Caco-2 (cell line): ENCODE data around the gene TICAM1. TPM values are rescaled to one million over a fixed set of nuclear protein-coding genes. Genes with fewer than 3 reads are reported as not detected.
"Not testable (repeated sequence)": the region's sequence is repeated elsewhere in the genome, so short reads cannot be mapped to it uniquely, and the experiment has no call there.

ENCODE experiments used
- BruUV-seq: library from RNA; stranded (reverse); fragments of 400-500 nt; replicated peaks from 2 replicates; lab custom pipeline; 2021; lab: Mats Ljungman, UMichigan
- CTCF ChIA-PET: fragments of 300-600 bp; sonication (Branson Sonifier 250); formaldehyde crosslinking; loops from one replicate; lab custom pipeline; 2022; ENCODE audit warnings: antibody characterized with exemption; lab: Charles Lee
- POLR2A ChIA-PET: fragments of 300-600 bp; sonication (Branson Sonifier 250); formaldehyde crosslinking; loops from one replicate; lab custom pipeline; 2022; ENCODE audit warnings: antibody characterized with exemption; lab: Charles Lee
- DNase-seq, 2 experiments: peaks; one replicate each; pipeline versions ENCODE4 v3.0.0 to v3.0.0-alpha.2; 2020 to 2022
- H3K27me3 ChIP-seq: replicated peaks from 2 replicates; pipeline ENCODE4 v1.6.0; 2011; ENCODE audit warnings: low read length; ENCODE audit not compliant: control insufficient read depth, insufficient read depth
- H3K36me3 ChIP-seq: 2 replicates; pipeline ENCODE4 v1.5.1; 2011; ENCODE audit warnings: low read length; ENCODE audit not compliant: control insufficient read depth, insufficient read depth
- H3K4me1 ChIP-seq: fragments of 250-450 bp; sonication (Bioruptor Pico); 2 replicates; pipeline ENCODE4 v1.5.1; 2020; ENCODE audit warnings: mild to moderate bottlenecking
- H3K4me3 ChIP-seq: 2 replicates; pipeline ENCODE4 v1.5.1; 2011; ENCODE audit warnings: low read depth, mild to moderate bottlenecking, control low read depth, low read length
- H3K9me3 ChIP-seq: fragments of 250-450 bp; sonication (Bioruptor Pico); 2 replicates; pipeline ENCODE4 v1.5.1; 2020; ENCODE audit warnings: mild to moderate bottlenecking, moderate library complexity
- H3K27ac Mint-ChIP-seq: one replicate; pipeline ENCODE4 v1.8.0; 2022; ENCODE audit warnings: mixed read lengths; ENCODE audit not compliant: unreplicated experiment
- H3K27me3 Mint-ChIP-seq: one replicate; pipeline ENCODE4 v1.8.0; 2022; ENCODE audit warnings: mixed read lengths; ENCODE audit not compliant: insufficient read depth, unreplicated experiment
- H3K36me3 Mint-ChIP-seq: one replicate; pipeline ENCODE4 v1.8.0; 2022; ENCODE audit warnings: mild to moderate bottlenecking, mixed read lengths; ENCODE audit not compliant: insufficient read depth, unreplicated experiment
- H3K4me1 Mint-ChIP-seq: one replicate; pipeline ENCODE4 v1.8.0; 2022; ENCODE audit warnings: low read depth, mixed read lengths; ENCODE audit not compliant: unreplicated experiment
- H3K4me3 Mint-ChIP-seq: one replicate; pipeline ENCODE4 v1.8.0; 2022; ENCODE audit warnings: mild to moderate bottlenecking, moderate library complexity, mixed read lengths; ENCODE audit not compliant: unreplicated experiment
- H3K9me3 Mint-ChIP-seq: one replicate; pipeline ENCODE4 v1.8.0; 2022; ENCODE audit warnings: mixed read lengths; ENCODE audit not compliant: unreplicated experiment
- intact Hi-C: fragments of 100-400 bp; cut with micrococcal nuclease; formaldehyde crosslinking; loops from one replicate; pipeline ENCODE4 v1.10.0; 2022; ENCODE audit not compliant: unreplicated experiment
- total RNA-seq: library from RNA; stranded (reverse); gene quantifications from 2 replicates; pipeline ENCODE4 v1.2.3, GENCODE V29; 2022
- TF ChIP-seq, protein P1 (sequence below), 2 experiments: fragments of 200-600 bp in 1 of 2; IDR thresholded peaks; 1 replicate in 1 of 2; 2 replicates in 1 of 2; pipeline versions ENCODE4 v1.5.1 to v1.8.0; 2011 to 2022; ENCODE audit warnings: antibody characterized with exemption in 1 of 2, control low read depth in 1 of 2, inconsistent platforms in 1 of 2, low read depth in 1 of 2, low read length in 1 of 2, mild to moderate bottlenecking in 1 of 2, moderate library complexity in 1 of 2; ENCODE audit not compliant: insufficient read depth in 1 of 2, severe bottlenecking in 1 of 2, unreplicated experiment in 1 of 2

The TICAM1 gene
- total RNA-seq, 1 experiment from 2014 or later, result 6.0 TPM

DNA sequence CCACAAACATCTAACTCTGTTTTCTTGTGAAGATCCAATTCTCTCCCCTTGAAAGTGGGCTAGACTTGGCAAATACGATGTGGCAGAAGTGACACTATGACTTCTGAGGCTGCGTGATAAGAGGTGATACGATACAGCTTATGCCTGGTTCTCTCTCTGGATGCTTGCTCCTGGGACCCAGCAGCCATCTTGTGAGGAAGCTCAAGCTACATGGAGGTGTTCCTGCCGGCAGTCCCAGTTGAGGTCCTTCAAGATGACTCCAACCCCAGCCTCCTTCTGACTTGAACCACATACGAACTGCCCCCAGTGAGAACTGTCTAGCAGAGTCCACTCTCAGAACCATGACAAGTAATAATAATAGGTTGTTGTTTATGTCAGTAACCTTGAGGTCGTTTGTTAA lies 50.7 kb downstream of the TICAM1 start:
- H3K36me3 Mint-ChIP-seq, result no peaks in the 10 kb centered on the region
- intact Hi-C loops, result no loop called here
- TF ChIP-seq, protein P1, sequence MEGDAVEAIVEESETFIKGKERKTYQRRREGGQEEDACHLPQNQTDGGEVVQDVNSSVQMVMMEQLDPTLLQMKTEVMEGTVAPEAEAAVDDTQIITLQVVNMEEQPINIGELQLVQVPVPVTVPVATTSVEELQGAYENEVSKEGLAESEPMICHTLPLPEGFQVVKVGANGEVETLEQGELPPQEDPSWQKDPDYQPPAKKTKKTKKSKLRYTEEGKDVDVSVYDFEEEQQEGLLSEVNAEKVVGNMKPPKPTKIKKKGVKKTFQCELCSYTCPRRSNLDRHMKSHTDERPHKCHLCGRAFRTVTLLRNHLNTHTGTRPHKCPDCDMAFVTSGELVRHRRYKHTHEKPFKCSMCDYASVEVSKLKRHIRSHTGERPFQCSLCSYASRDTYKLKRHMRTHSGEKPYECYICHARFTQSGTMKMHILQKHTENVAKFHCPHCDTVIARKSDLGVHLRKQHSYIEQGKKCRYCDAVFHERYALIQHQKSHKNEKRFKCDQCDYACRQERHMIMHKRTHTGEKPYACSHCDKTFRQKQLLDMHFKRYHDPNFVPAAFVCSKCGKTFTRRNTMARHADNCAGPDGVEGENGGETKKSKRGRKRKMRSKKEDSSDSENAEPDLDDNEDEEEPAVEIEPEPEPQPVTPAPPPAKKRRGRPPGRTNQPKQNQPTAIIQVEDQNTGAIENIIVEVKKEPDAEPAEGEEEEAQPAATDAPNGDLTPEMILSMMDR (IDR thresholded peaks at IDR 0.05; ENCODE audit: insufficient read depth in 1 of 2, low read depth in 1 of 2, low read length in 1 of 2, severe bottlenecking in 1 of 2, unreplicated experiment in 1 of 2), result no peak
- H3K9me3 Mint-ChIP-seq, result no peaks in the 10 kb centered on the region
- CTCF ChIA-PET, result no interaction called here
- peaks cover 6% of the 10 kb centered on the region for H3K27me3 Mint-ChIP-seq
- H3K27ac Mint-ChIP-seq, result no peak overlapping the region
- H3K36me3 ChIP-seq, result no peaks in the 10 kb centered on the region
- no peaks in the 10 kb centered on the region for H3K4me1 Mint-ChIP-seq
- no peak overlapping the region for H3K4me3 Mint-ChIP-seq
- BruUV-seq, result no TSS peak
- POLR2A ChIA-PET, result no interaction called here
- H3K9me3 ChIP-seq, result no peaks in the 10 kb centered on the region
- H3K27me3 ChIP-seq, result no peaks in the 10 kb centered on the region
- no peak for DNase-seq
- no peaks in the 10 kb centered on the region for H3K4me1 ChIP-seq
- no peak overlapping the region for H3K4me3 ChIP-seq

DNA sequence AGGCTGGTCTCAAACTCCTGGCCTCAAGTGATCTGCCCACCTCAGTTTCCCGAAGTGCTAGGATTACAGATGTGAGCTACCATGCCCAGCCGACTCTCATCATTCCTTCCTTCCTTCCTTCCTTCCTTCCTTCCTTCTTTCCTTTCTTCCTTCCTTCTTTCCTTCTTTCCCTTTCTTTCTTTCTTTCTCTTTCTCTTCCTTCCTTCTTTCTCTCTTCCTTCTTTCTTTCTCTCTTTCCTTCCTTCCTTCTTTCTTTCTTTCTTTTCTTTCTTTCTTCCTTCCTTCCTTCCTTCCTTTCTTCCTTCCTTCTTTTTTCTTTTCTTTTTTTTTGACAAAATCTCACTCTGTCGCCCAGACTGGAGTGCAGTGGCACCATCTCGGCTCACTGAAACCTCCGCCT lies 53.4 kb downstream of the TICAM1 start:
- H3K27me3 ChIP-seq, DNase-seq, intact Hi-C loops, H3K36me3 Mint-ChIP-seq, POLR2A ChIA-PET, H3K4me3 ChIP-seq, H3K27ac Mint-ChIP-seq, H3K4me3 Mint-ChIP-seq, H3K27me3 Mint-ChIP-seq, H3K9me3 ChIP-seq, H3K9me3 Mint-ChIP-seq, BruUV-seq, H3K4me1 ChIP-seq, H3K4me1 Mint-ChIP-seq, H3K36me3 ChIP-seq: not testable (repeated sequence)
- CTCF ChIA-PET, result interaction anchor here (1.1 kb wide), 1 partner anchor 13 kb away, joined by 3 read pairs; the partner anchor contains the start of gene FEM1A

DNA sequence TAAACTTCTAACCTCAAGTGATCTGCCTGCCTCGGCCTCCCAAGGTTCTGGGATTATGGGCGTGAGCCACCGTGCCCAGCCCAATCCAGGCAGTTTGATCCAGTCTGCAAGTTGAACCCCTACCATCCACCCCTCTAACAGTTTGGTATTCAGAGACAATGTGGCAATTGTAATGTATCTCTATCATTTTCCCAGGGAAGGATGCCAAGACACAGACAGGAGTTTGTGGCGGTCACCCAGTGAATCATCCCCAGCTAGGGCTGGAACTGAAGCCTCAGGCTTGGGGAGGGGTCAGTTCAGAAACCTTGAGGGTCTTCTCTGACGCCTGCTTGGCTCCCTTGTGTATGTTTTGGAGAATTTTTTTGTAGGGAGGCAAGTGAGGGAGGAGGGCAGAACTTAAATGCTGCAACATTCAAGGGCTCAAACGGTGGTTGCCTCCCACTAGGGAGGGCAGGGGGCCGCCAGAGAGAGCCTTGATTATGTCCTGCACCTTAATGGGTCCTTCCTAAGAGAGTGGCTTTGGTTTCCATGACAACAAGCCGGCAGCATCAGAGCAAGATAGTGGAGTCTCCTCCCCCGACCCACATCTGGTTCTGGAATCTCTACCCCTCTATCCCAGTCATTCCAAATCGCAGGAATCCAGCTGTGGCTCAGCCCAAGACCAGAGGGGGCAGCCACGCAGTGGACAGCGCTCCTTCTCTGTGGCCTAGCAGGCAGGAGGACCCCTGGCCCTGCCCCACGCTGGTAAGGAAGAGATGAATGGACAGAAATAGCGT lies 54.9 kb downstream of the TICAM1 start:
- ChIA-PET POLR2A (no interaction called here), CTCF (no interaction called here)
- Mint-ChIP-seq H3K9me3 (no peaks in the 10 kb centered on the region), H3K4me1 (no peaks in the 10 kb centered on the region), H3K4me3 (no peak overlapping the region), H3K27ac (no peak overlapping the region), H3K27me3 (peaks cover 11% of the 10 kb centered on the region), H3K36me3 (no peaks in the 10 kb centered on the region)
- Histone ChIP-seq H3K4me3 (no peak overlapping the region), H3K9me3 (no peaks in the 10 kb centered on the region), H3K36me3 (no peaks in the 10 kb centered on the region), H3K27me3 (no peaks in the 10 kb centered on the region), H3K4me1 (no peaks in the 10 kb centered on the region)
- TF ChIP-seq, protein P1 (IDR thresholded peaks at IDR 0.05; ENCODE audit: insufficient read depth in 1 of 2, low read depth in 1 of 2, low read length in 1 of 2, severe bottlenecking in 1 of 2, unreplicated experiment in 1 of 2), result no peak
- DNase-seq, result no peak
- intact Hi-C loops, result no loop called here
- BruUV-seq, result no TSS peak
